HG03439 (cell line): ENCODE measurements around the gene RSPH1.
"Not testable (repeated sequence)": the region's sequence is repeated elsewhere in the genome, so short reads cannot be mapped to it uniquely, and the experiment has no call there.

Source experiments
- ATAC-seq: cut with Tn5 transposase; IDR thresholded peaks from one replicate; pipeline ENCODE4 v1.9.1; 2021; ENCODE audit warnings: mild to moderate bottlenecking, moderate library complexity; ENCODE audit not compliant: unreplicated experiment

RSPH1 gene

DNA sequence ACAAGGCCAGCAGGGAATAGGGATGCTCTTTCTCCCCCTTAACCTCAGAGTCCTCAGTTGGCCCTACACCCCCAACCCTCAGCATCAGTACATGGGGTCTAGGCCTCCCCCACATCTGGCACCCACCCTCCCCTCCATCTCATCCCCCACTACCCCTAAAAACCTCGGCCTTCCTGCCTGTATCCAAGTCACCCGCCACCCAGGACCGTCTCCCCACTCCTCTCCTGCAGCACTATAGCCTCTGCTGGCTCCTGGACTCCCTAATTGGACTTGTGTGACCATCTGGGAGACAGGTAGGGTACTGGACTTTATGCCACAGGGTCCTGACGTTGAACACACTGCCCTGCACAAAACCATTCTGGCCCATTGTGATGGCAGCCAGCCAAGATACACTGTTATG, 6.0 kb downstream of the RSPH1 start:
- no peak for ATAC-seq

DNA sequence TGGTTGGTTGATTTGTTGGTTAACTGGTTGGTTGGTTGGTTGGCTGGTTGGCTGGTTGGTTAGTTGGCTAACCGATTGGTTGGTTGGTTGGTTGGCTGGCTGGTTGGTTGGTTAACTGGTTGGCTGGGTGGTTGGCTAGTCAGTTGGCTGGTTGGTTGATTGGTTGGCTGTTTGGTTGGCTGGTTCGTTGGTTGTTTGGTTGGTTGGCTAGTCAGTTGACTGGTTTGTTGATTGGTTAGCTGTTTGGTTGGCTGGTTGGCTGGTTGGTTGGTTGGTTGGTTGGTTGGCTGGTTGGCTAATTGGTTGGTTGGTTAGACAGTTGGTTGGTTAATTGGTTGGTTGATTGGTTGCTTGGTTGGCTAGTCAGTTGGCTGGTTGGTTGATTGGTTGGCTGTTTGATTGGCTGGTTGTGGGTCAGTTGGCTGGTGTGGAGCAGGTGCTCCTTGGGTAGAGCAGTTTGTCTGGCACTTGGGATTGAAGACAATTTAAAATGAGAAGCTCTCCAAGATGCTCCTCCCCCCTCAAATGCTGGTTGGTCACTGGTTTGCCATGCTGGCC, 6.9 kb downstream of the RSPH1 start:
- no peak for ATAC-seq

DNA sequence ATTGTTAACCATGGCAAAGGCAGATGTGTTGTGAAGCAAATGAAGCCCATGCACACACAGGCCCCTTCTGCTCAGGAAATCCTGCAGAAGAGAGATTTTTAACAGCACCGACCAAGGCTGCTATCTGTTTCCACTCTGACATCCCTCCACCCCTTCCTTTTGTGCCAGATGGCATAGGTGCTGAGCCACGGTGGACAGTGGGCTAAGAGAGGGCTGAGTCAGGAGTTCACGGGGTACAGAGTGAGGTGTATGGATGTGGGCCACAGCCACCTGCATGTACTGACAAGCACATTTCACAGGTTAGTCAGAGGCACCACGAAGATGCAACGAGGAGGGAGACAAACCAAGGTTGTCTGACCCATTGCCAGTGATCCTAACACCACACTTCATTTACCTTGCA, 9.5 kb downstream of the RSPH1 start:
- ATAC-seq = no peak

DNA sequence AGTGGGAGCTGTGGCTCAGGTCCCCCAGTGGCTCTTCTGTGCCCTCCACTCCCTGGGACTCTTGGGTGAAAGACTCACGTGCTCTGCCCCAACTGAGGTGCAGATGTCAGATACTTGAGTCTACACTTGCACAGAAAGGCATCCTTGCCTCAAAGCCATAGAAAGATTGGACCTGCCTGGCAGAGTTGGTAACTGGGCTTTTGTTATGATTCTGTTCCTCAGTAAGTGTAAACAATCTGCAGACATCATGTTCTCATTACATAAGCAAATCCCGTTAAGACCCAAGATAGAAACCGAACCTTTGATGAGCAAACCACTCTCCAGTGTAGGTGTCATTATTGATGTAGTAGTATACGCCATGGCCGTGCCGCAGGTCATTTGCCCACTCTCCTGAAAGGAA, 10.0 kb downstream of the RSPH1 start:
- no peak for ATAC-seq

DNA sequence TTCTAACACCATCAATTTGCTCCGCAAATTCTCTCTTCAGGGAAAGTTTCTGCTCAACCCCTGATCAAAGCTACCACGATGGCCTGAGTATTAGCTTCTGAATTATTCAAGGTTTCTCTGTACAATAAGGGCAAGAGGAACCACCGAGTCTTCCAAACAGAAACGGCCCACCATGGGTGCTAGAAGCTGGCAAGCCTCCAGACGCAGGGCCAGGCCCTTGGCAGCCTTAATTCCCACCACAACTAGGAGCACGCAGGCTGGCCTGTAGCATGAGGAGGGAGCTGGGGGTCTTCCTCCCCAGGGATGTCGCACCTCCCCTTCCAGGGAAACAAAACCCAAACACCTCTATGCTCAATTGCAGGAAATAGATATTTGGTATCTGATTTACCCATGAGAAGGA, 11.1 kb downstream of the RSPH1 start:
- ATAC-seq = no peak

DNA sequence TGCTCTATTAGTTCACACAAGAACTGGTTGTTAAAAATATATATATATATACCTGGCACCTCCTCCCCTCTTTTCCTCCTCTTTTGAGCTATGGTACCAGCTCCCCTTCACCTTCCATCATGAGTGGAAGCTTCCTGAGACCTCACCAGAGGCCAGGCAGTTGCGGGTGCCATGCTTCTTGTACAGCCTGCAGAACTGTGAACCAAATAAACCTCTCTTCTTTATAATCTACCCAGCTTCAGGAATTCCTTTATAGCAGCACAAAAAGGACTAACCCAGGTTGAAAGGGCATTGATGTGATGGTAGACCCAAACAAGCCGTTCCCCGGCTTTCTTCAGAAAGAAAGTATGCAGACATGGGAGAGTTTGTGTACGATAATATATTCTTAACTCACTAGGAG, 14.9 kb downstream of the RSPH1 start:
- ATAC-seq = no peak

DNA sequence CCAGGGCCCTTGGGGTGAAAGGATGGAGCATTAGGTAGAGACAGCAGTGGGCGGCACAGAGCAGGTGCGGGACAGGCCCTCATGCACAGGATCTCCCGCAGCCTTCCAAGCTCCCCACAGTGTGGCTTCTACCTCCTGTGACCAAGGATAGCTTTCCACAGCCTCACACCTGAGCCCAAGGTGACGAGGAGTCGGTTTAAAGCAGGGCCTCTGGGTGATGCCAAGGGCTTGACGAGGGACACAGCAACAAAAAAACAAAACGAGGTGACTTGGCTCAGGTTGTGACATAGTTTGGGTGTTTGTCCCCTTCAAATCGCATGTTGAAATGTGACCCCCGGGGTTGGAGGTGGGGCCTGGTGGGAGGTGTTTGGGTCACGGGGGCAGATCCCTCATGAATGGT, 15.3 kb downstream of the RSPH1 start:
- no peak for ATAC-seq

DNA sequence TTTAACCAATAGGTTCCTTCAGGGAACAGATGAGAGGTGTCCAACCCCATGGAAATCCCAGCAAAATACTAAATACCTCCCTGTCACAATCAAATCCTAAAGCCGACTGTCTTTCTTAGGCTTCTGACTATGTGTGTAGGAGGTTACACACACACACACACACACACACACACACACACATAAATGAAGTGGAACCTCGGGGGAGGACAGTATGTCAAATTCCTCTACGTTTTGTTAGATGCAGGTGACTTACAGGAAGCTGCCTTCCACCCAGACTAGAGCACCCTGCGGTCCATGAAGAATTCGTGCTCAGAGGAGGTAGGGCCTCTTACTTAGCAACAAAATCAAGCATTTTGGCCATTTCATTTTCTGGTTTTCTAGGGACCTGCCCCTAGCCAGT, 16.4 kb downstream of the RSPH1 start:
- no peak for ATAC-seq

DNA sequence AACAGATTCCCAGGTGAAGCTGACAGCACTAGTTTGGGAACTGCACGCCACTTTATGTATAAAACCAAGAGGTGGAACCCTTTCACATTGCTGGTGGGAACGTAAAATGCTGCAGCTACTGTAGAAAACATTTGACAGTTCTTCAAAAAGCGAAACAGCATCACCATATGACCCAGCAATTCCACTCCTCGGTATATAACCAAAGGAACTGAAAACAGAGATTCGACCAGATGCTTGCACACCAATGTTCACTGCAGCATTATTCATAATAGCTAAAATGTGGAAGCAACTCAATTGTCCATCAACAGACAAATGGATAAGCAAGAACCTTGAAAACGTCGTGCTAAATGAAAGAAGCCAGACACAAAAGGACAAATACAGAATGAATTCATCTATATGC, 17.5 kb downstream of the RSPH1 start:
- no peak for ATAC-seq

DNA sequence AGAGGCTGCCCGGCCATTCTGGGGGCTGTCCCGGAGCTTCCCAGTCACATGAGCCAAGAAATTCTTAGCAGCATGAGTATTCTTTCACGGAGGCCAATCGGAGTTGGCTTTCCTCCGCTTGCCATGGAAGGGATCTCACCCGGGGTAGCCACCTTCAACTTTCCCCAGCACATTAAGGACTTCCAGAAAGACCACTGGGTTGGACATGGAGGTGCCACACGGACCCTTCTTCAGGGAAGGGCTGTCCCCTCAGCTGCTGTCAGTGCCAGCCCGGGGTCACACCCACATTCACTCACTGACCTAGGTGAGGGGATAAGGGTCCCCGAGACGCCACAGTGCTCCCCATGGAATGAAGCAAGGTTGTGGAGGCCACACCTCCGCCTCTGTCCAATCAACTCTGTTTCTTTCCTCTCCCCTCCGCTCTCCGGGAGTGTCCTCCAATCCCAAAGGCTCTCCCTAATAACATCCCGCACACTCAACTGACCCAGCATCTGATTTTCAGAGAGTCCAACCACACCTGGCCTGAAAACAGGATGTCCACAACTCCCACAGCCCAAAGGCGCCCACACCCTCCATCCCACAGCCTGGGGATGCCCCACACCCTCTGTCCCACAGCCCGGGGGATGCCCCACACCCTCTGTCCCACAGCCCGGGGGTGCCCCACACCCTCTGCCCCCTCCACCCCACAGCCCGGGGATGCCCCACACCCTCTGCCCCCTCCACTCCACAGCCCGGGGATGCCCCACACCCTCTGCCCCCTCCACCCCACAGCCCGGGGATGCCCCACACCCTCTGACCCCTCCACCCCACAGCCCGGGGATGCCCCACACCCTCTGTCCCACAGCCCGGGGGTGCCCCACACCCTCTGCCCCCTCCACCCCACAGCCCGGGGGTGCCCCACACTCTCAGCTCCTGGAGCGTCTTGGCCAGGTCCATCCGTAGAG, 19.4 kb downstream of the RSPH1 start:
- ATAC-seq = no peak

DNA sequence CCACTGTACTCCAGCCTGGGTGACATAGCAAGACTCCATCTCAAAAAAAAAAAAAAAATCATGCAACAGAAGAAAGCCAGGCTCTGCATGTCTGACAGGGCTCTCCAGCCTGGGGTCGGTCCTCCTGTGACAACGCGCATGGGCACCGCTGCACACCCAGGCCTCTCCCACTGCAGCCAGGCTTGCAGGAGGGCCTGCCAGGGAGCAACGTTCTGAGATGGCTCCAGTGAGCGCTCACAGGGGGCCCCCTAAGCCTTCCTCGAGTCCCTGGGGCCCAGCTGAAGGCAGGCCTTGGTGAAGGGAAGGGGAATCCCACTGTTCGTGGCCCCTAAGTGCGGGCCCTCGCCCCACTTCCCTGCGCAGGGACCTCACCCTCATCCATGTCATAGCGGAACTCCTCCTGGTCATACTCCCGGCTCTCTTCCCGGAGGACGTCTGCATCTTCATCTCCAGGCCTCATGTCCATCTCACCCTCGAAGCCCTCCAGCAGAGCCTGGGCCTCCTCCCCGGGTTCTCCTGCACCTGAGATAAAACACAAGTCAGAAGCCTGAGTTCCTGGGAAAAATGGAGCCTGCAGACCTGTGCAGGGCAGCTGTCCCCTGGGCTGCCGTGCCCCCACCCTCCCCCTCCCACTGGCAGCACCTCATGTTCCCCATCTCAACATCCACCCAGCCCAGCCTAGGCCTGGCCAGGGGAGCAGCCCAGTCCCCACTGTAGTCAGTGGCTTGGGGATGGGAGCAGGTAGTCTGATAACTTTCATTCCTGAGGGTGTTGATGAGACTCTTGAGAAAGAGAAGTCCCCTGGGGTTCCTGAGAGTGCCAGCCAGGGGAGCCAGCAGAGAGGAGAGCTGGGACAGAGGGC, 20.3 kb downstream of the RSPH1 start:
- no peak for ATAC-seq

DNA sequence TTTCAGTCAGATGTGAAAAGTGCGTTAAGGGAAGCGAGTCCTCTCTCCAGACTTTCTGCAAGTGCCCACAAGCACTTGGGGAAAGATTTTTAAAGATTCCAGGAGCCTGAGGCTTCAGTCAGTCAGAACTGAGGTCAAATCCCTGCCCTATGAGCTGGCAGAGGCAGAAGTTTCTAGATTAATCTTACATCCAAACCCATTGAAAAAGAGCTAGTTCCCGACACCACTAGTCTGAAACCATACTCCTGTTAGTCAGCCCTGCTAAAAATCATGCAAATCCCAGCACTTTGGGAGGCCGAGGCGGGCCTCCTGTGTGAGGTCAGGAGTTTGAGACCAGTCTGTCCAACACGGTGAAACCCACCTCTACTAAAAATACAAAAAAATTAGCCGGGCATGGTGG, 21.0 kb downstream of the RSPH1 start:
- ATAC-seq = no peak

DNA sequence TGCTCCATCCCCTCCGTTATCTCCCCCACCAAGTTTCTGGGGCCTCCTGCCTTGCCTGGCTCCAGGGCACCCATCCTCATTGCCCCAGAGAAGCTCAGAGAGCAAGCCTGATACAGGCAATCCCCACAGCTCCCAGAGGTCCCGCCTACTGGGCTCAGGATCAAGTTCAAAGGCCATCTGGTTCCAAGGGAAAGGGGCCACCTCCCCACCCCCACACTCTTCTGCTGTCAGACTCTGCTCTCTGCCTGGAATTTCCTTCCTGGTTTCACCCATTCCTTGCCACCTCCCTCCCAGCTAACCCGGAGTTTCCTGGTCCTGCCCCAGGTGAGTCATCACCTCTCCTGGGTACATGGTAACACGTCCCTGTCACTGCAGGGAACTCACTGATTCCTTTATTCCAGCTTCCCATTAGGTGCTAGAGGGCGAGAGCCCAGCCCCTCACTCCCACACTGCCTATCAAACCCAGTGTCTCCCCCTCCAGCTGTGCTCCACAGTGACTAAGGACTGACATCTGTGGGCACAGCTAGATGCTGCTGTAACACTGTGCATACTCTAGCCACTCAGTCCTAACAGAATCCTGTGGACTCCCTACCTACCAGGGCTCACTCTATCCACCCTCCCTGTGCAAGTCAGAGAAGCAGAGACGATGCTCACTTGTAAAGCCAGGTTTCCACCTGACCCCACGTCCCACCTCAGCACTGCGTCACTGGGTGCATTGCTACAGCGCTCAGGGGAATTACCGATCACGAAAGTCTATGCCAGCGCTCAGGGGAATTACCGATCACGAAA, 21.8 kb downstream of the RSPH1 start:
- ATAC-seq = no peak

DNA sequence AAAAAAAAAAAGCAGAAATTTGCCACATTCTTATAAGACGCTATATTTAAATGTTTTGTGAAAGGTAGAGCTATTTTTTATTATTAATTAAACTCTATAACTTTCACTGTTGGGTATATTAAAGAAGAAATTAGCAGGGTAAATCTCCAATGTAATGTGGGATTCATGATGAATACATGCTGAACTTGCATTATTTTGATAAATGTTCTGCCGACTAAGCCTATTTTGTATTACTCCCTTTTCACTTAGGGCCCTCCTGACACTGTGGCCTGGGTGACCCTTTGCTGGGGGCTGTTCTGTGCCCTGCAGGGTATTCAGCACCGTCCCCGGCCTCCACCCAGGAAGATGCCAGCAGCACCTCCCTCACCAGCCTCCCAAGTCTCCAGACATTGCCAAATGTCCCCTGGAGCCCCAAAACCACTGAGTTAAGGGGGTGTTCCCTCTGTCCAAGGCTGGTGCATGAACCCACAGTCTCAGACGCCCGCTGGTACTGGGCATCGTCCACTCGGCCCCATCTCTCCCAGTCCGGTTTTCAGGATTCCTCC, 22.5 kb downstream of the RSPH1 start:
- ATAC-seq = no peak

DNA sequence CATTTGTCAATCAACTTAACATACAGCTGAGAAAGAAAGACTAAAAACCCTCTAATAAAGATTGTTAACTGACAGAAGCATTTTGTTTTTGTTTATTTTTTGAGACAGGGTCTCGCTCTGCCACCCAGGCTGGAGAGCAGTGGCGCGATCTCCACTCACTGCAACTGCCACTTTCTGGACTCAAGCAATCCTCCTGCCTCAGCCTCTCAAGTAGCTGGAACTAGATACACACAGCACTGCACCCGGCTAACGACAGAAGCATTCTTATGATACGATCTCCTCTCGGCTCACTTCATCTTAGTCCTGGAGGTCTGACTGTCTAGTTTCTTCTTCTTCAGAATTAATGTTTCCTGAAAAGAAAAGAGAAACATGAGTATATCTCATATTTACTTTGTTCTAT, 23.5 kb downstream of the RSPH1 start:
- no peak for ATAC-seq

DNA sequence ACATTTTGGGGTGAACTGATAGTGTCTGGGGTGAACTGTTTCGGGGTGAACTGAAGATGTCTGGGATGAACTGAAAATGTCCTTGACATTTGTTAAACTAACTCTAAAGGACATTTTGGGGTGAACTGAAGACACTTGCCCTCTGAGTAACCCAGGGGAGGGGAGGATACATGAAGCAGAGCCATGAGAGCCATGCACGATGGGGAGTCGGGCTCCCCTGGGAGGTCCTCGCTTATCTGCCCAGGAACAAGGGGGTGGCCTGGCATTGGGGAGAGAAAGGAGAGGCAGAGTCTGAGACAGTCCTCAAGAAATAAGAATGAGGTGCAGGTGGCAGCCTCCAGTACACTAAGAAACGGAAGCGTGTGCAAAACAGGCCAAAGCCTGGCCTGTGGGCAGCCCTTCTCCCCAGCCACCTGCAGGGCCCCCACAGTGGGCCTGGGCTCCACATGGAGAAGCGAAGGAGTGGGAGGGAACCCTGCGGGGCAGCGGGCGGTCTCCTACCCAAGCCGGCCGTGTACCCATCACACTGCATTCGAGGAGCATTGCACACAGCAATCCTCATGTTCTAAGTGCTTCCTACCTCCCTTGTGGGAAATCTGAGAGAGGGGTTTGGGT, 24.2 kb downstream of the RSPH1 start:
- no peak for ATAC-seq

DNA sequence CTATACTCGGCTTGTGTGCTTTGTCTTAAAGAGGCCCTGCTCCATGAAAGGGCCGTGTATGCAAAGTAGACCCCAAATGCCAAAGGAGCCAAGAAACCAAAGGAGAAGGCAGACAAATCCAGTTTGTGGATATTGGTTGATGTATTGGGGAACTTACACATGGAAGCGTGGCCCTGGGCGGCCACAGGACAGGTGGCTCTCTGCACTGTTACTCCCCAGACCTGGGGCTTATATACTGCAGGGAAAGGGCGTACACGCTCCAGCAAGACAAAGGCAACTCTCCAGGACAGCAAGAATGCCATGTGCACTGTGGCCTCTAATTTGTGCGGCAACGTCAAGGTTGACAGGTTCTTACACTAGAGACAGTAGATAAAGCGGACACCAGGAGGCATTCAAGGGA, 24.8 kb downstream of the RSPH1 start:
- ATAC-seq = no peak

DNA sequence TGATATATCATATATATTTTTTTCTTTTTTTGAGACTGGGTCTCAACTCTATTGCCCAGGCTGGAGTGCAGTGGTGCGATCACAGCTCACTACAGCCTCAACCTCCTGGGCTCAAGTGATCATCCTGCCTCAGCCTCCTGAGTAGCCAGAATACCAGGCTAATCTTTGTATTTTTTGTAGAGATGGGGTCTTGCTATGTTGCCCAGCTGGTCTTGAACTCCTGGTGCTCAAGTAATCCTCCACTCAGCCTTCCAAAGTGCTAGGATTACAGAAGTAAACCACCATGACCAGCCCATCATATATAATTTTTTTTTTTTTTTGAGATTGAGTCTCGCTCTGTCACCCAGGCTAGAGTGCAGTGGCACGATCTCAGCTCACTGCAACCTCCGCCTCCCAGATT, 26.3 kb downstream of the RSPH1 start:
- ATAC-seq = not testable (repeated sequence)

DNA sequence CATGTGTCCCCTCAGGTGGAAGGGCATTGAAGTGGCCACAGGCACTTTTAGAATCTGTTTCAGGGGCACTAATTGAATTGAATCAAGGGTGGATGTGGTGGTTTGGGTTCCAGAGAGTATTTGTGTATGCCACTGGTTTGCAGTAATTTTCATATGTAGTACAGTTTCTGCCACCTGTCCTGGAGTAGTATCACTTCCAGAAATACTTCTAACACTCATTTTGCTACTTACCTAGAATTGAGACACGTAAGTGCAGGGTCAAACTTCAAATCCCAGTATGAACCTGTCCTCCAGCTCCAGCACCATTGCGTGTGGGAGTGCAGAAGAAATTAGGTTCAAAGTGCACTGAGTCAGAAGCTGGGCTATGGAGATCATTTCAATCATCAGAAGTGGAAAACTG, 26.8 kb downstream of the RSPH1 start:
- peak; percentile 43 for ATAC-seq

DNA sequence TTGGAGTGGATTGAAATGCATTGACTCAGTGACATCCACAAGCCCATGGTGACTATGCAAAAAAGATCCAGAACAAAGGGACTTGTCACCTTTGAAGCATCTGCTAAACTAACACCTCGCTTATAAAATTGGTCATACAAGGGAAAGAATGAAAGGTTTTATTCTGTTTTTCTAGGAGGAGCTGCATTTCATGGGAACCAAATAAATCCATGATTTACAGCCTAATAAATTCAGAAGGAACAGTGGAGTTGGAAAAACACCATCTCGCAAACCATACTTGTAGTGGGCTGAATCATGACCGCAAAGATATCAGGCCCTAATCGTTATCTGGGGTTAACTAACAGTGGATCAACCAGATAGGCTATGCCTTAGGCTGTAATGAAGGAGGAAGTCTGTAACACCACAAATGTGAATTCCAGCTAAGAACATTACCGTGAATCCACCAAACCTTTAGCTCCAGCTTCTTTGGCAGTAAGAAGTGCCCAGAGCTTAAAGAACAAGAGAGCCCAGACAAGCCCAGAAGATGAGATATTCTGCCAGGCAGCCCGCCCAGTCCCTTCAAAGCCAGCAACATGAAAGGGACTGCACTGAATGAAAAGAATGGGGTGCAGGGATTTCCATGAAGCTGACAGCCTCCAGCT, 27.4 kb downstream of the RSPH1 start:
- no peak for ATAC-seq
